NB4 (cell line): Measurements from ENCODE around the gene FSIP1.
A peak's percentile ranks its signal among the peaks of the same experiment; 100 is the strongest.

Source experiments
- DNase-seq: peaks from one replicate; pipeline ENCODE4 v3.0.0; 2010; ENCODE audit warnings: low read depth
- H3K4me3 ChIP-seq: one replicate; pipeline ENCODE4 v1.5.1; 2011; ENCODE audit warnings: mild to moderate bottlenecking, low read depth, low read length, moderate library complexity
- CTCF ChIP-seq: IDR thresholded peaks from one replicate; pipeline ENCODE4 v1.5.1; 2012; ENCODE audit warnings: low read depth, low read length
- MAX ChIP-seq: IDR thresholded peaks from 2 replicates; pipeline ENCODE4 v1.6.1; 2011; ENCODE audit warnings: low read depth, low read length
- MYC ChIP-seq: IDR thresholded peaks from 2 replicates; pipeline ENCODE4 v1.6.1; 2011; ENCODE audit warnings: low read depth, low read length
- POLR2A ChIP-seq: IDR thresholded peaks from 2 replicates; pipeline ENCODE4 v1.6.1; 2011; ENCODE audit warnings: mild to moderate bottlenecking; ENCODE audit not compliant: insufficient read length; ENCODE audit errors: extremely low read depth

FSIP1 gene

GRCh38 chr15:39745415-39745814 lies 37.2 kb downstream of the FSIP1 start:
- H3K4me3 ChIP-seq: no peak overlapping the region
- TF ChIP-seq POLR2A: no peak
- TF ChIP-seq CTCF: no peak
- no peak for TF ChIP-seq MAX
- no peak for TF ChIP-seq MYC
- DNase-seq: no peak

GRCh38 chr15:39744334-39745103 lies 38.1 kb downstream of the FSIP1 start:
- TF ChIP-seq MAX: no peak
- no peak for TF ChIP-seq POLR2A
- TF ChIP-seq MYC: no peak
- TF ChIP-seq CTCF: no peak

GRCh38 chr15:39743611-39744010 lies 39.0 kb downstream of the FSIP1 start:
- DNase-seq: no peak
- no peak for TF ChIP-seq CTCF
- no peak for TF ChIP-seq POLR2A
- TF ChIP-seq MAX: no peak
- no peak for TF ChIP-seq MYC
- H3K4me3 ChIP-seq: no peak overlapping the region

More at GRCh38 chr15:39744334-39745103, 38.1 kb downstream of the FSIP1 start:
- no peak for DNase-seq
- no peak overlapping the region for H3K4me3 ChIP-seq

GRCh38 chr15:39741258-39741657 lies 41.4 kb downstream of the FSIP1 start:
- no peak overlapping the region for H3K4me3 ChIP-seq
- no peak for TF ChIP-seq POLR2A
- peak; percentile 12 for DNase-seq

GRCh38 chr15:39738998-39739397 lies 43.6 kb downstream of the FSIP1 start:
- TF ChIP-seq POLR2A (no peak), CTCF (no peak), MAX (no peak)
- H3K4me3 ChIP-seq: no peak overlapping the region
- DNase-seq: no peak

GRCh38 chr15:39737196-39737550 lies 45.5 kb downstream of the FSIP1 start:
- DNase-seq: no peak
- no peak overlapping the region for H3K4me3 ChIP-seq
- TF ChIP-seq CTCF: no peak
- TF ChIP-seq MAX: no peak
- TF ChIP-seq POLR2A: no peak
- TF ChIP-seq MYC: no peak
